Lung (tissue), 12 donors: ENCODE measurements around the gene CYP20A1. TPM values are rescaled to one million over a fixed set of nuclear protein-coding genes. Genes with fewer than 3 reads are reported as not detected.

Experiments
- ATAC-seq: fragments of 200-7000 bp; cut with Tn5 transposase; one replicate; pipeline ENCODE4 v1.9.1; 2020; ENCODE audit warnings: moderate number of reproducible peaks; ENCODE audit not compliant: insufficient read depth, low FRiP score
- DNase-seq, 3 donors: peaks; one replicate each; pipeline ENCODE4 v3.0.0-alpha.2; 2013 to 2017
- H3K27ac ChIP-seq, 2 donors: one replicate each; pipeline ENCODE4 v1.5.1; 2013; ENCODE audit warnings: mild to moderate bottlenecking in 2 of 2, moderate library complexity in 2 of 2, control low read depth in 1 of 2, inconsistent platforms in 1 of 2, low read depth in 1 of 2, low read length in 1 of 2
- H3K27me3 ChIP-seq, 3 donors: one replicate each; pipeline ENCODE4 v1.5.1; 2013; ENCODE audit warnings: low read length in 2 of 3; ENCODE audit not compliant: control insufficient read depth in 3 of 3, insufficient read depth in 3 of 3
- H3K36me3 ChIP-seq, 4 donors: one replicate each; pipeline ENCODE4 v1.5.1; 2013; ENCODE audit warnings: low read length in 4 of 4, mild to moderate bottlenecking in 1 of 4, moderate library complexity in 1 of 4; ENCODE audit not compliant: control insufficient read depth in 4 of 4, insufficient read depth in 4 of 4
- H3K4me1 ChIP-seq, 5 donors: one replicate each; pipeline ENCODE4 v1.5.1; 2013; ENCODE audit warnings: low read length in 5 of 5, mild to moderate bottlenecking in 2 of 5, moderate library complexity in 1 of 5; ENCODE audit not compliant: control insufficient read depth in 5 of 5, insufficient read depth in 5 of 5
- H3K4me3 ChIP-seq: one replicate; pipeline ENCODE4 v1.5.1; 2013; ENCODE audit warnings: mild to moderate bottlenecking, control low read depth, moderate library complexity
- H3K9ac ChIP-seq, 2 donors: one replicate each; pipeline ENCODE4 v1.5.1; 2013; ENCODE audit warnings: low read length in 2 of 2, control low read depth in 1 of 2; ENCODE audit not compliant: insufficient read depth in 1 of 2
- H3K9me3 ChIP-seq, 4 donors: one replicate each; pipeline ENCODE4 v1.5.1; 2013; ENCODE audit warnings: low read length in 3 of 4, mild to moderate bottlenecking in 1 of 4, moderate library complexity in 1 of 4; ENCODE audit not compliant: control insufficient read depth in 4 of 4, insufficient read depth in 3 of 4
- WGBS, 2 donors: extraction: QIAGEN DNeasy Blood & Tissue Kit; methylation state at CpG; one replicate each; pipeline ENCODE4 v1.1.7; 2013; 5-methylcytosine and 5-hydroxymethylcytosine counted together
- polyA plus RNA-seq, 2 donors: library from polyadenylated mRNA; stranded (reverse); fragments of 200-250 nt; gene quantifications; one replicate each; pipeline ENCODE4 v1.2.1, GENCODE V29; 2013
- total RNA-seq, 2 donors: library from RNA; depleted of rRNA in 1 of 2; stranded (reverse); fragments of >200 nt in 1 of 2; gene quantifications; one replicate each; pipeline ENCODE4 v1.2.1, GENCODE V29; 2014 to 2021
- TF ChIP-seq, protein P1 (sequence below): IDR thresholded peaks from 2 replicates; pipeline ENCODE4 v1.5.1; 2012; ENCODE audit warnings: mild to moderate bottlenecking; ENCODE audit errors: control extremely low read depth, extremely low read depth
- donor health status: control.
- donor health status: control.
- donor health status: Bipolar disorder and iron deficiency.
- donor health status: healthy.
- donor health status: DM: yes; HTN: yes; CAD: no.

CYP20A1 gene
- total and polyA plus RNA-seq, 4 donors = 10.9 to 31.5 (median 21.0) TPM

DNA sequence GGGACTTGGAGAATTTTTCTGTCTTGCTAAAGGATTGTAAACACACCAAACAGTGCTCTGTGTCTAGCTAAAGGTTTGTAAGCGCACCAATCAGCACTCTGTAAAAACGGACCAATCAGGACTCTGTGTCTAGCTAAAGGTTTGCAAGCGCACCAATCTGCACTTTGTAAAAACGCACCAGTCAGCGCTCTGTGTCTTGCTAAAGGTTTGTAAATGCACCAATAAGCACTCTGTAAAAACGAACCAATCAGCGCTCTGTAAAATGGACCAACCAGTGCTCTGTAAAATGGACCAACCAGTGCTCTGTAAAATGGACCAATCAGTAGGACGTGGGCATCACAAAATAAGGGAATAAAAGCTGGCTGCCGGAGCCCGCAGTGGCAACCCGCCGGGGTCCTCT, 105.8 kb downstream of the CYP20A1 start:
- 97 to 98% methylated on average over 12 of the region's 12 CpGs for WGBS, 2 donors
- peaks cover 0 to 25% (median 2%) of the 10 kb centered on the region in 5 donors for H3K4me1 ChIP-seq
- H3K9me3 ChIP-seq = no peaks in the 10 kb centered on the region
- no peak overlapping the region for H3K27ac ChIP-seq
- ATAC-seq = no peak
- H3K27me3 ChIP-seq = no peaks in the 10 kb centered on the region
- H3K4me3 ChIP-seq = no peak overlapping the region
- peaks cover 0 to 3% (median 1%) of the 10 kb centered on the region in 4 donors for H3K36me3 ChIP-seq
- TF ChIP-seq, protein P1, sequence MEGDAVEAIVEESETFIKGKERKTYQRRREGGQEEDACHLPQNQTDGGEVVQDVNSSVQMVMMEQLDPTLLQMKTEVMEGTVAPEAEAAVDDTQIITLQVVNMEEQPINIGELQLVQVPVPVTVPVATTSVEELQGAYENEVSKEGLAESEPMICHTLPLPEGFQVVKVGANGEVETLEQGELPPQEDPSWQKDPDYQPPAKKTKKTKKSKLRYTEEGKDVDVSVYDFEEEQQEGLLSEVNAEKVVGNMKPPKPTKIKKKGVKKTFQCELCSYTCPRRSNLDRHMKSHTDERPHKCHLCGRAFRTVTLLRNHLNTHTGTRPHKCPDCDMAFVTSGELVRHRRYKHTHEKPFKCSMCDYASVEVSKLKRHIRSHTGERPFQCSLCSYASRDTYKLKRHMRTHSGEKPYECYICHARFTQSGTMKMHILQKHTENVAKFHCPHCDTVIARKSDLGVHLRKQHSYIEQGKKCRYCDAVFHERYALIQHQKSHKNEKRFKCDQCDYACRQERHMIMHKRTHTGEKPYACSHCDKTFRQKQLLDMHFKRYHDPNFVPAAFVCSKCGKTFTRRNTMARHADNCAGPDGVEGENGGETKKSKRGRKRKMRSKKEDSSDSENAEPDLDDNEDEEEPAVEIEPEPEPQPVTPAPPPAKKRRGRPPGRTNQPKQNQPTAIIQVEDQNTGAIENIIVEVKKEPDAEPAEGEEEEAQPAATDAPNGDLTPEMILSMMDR = no peak
- no peak for DNase-seq
- no peak overlapping the region for H3K9ac ChIP-seq

DNA sequence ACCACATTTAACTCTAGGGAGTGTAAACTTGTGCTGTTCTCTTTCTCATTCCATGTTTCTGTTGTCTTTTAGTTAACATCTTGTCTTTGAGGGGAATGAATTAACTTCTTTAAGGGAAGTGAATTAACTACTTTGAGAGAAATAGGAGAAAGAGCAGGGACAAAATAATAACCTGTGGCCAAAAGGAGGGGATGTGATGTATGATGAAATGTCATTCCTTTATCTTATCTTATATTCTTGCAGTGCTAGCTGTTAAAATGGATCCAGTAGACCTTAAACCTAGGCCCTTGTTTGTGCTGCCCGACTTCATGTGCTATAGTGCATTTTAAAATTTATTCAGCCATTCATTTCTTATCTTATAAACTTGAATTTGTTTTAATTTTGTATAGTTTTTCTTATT, 107.8 kb downstream of the CYP20A1 start:
- DNase-seq = no peak
- WGBS, 2 donors = 85 to 90% methylated on average over 1 of the region's 1 CpG
- TF ChIP-seq, protein P1 = no peak
- Histone ChIP-seq H3K27ac (no peak overlapping the region), H3K4me1 (peaks cover 0 to 11% (median 0%) of the 10 kb centered on the region in 5 donors), H3K4me3 (no peak overlapping the region), H3K9ac (no peak overlapping the region), H3K27me3 (no peaks in the 10 kb centered on the region), H3K36me3 (peaks cover 0 to 3% (median 1%) of the 10 kb centered on the region in 4 donors), H3K9me3 (no peaks in the 10 kb centered on the region)
- no peak for ATAC-seq

DNA sequence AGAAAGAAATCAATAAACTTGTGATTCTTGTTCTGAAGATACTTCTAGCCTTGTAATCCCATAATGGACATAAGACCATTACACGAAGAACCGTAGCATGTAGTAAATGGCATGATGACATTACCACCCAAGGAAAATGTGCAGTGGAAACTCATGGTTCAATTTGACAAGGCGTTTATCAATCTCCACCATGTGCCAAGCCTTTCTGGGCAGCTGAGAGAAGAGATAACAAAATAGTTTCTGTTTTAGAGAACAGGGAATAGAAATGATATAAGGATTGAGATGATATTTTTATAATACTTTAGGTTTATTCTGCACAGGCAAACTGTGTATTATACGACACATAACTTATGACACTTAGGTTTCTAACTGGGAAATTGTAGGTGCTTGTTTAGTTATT, 108.6 kb downstream of the CYP20A1 start:
- 76 to 82% methylated on average over 4 of the region's 4 CpGs for WGBS, 2 donors
- no peak overlapping the region for H3K27ac ChIP-seq
- H3K4me1 ChIP-seq = peaks cover 0 to 11% (median 0%) of the 10 kb centered on the region in 5 donors
- no peak overlapping the region for H3K9ac ChIP-seq
- no peaks in the 10 kb centered on the region for H3K27me3 ChIP-seq
- TF ChIP-seq, protein P1 = no peak
- no peak overlapping the region for H3K4me3 ChIP-seq
- no peak for ATAC-seq
- H3K36me3 ChIP-seq = peaks cover 0 to 6% (median 2%) of the 10 kb centered on the region in 4 donors
- H3K9me3 ChIP-seq = no peaks in the 10 kb centered on the region
- DNase-seq = no peak
